Stimulated activated CD8-positive, alpha-beta memory T cell treated with anti-CD3 and anti-CD28 coated beads, Interleukin-2, amount 100 ng/mL, for 48 hours (primary cell): ENCODE measurements around the gene FAM227A.
"Not testable (repeated sequence)": the region's sequence is repeated elsewhere in the genome, so short reads cannot be mapped to it uniquely, and the experiment has no call there.

Experiments used
- DNase-seq, 2 donors: peaks; one replicate each; pipeline ENCODE4 v3.0.0-alpha.2; 2020; ENCODE audit warnings: low read depth in 2 of 2

FAM227A gene

GRCh38 chr22:38657045-38657909 is 1.1 kb upstream of the FAM227A start:
- DNase-seq, result peak; percentile 24 to 34

- no peak for DNase-seq
Measured at GRCh38 chr22:38655519-38656255, 505 bp downstream of the FAM227A start.

- no peak for DNase-seq
Measured at GRCh38 chr22:38653741-38654140, 2.5 kb downstream of the FAM227A start.

GRCh38 chr22:38652859-38653258 is 3.3 kb downstream of the FAM227A start:
- DNase-seq, result no peak

GRCh38 chr22:38649841-38650522 is 6.2 kb downstream of the FAM227A start:
- no peak for DNase-seq

GRCh38 chr22:38645430-38645829 is 10.8 kb downstream of the FAM227A start:
- no peak for DNase-seq

- DNase-seq, result not testable (repeated sequence)
Measured at GRCh38 chr22:38644245-38644644, 11.9 kb downstream of the FAM227A start.

GRCh38 chr22:38641476-38642040 is 14.6 kb downstream of the FAM227A start:
- DNase-seq, result no peak

- no peak for DNase-seq
Measured at GRCh38 chr22:38638728-38639127, 17.5 kb downstream of the FAM227A start.

GRCh38 chr22:38638216-38638615 is 18.0 kb downstream of the FAM227A start:
- DNase-seq, result no peak

- DNase-seq, result no peak
Measured at GRCh38 chr22:38632528-38632927, 23.7 kb downstream of the FAM227A start.

- DNase-seq, result no peak
Measured at GRCh38 chr22:38631724-38632123, 24.5 kb downstream of the FAM227A start.

- no peak for DNase-seq
Measured at GRCh38 chr22:38629108-38629507, 27.1 kb downstream of the FAM227A start.

GRCh38 chr22:38628444-38628843 is 27.7 kb downstream of the FAM227A start:
- DNase-seq, result no peak

- no peak for DNase-seq
Measured at GRCh38 chr22:38623351-38623750, 32.8 kb downstream of the FAM227A start.

GRCh38 chr22:38618682-38619081 is 37.5 kb downstream of the FAM227A start:
- DNase-seq, result no peak

GRCh38 chr22:38618258-38618657 is 37.9 kb downstream of the FAM227A start:
- no peak for DNase-seq

GRCh38 chr22:38615064-38615405 is 41.2 kb downstream of the FAM227A start:
- DNase-seq, result not testable (repeated sequence)

GRCh38 chr22:38614332-38615063 is 41.7 kb downstream of the FAM227A start:
- no peak for DNase-seq

GRCh38 chr22:38613588-38613987 is 42.6 kb downstream of the FAM227A start:
- no peak for DNase-seq

- DNase-seq, result no peak
Measured at GRCh38 chr22:38612217-38613006, 43.8 kb downstream of the FAM227A start.
